Fibroblast of skin of left biceps (primary cell): ENCODE data around the gene OR5A2.
"Not testable (repeated sequence)": the region's sequence is repeated elsewhere in the genome, so short reads cannot be mapped to it uniquely, and the experiment has no call there.

Experiments
- DNase-seq, 2 experiments: peaks; one replicate each; pipeline ENCODE4 v3.0.0-alpha.2; 2013; ENCODE audit warnings: low read depth in 2 of 2

Gene OR5A2

DNA sequence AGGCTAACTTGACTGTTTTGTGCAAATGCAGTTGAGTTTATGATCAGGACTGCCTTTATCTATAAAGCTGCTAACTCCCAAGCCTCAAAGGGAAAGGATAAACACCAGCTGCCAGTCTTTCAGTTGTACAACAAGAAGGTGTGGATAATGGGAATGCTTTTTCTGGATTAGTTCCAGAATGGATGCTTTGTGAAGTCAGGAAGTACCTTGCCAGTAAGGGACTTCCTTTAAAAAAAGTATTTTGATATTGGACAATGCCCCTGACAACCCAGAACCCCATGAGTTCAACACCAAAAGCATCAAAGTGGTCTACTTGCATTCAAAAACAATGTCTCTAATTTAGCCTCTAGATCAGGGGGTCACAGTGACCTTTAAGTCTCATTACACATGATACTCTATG lies 32.0 kb downstream of the OR5A2 start:
- no peak for DNase-seq

DNA sequence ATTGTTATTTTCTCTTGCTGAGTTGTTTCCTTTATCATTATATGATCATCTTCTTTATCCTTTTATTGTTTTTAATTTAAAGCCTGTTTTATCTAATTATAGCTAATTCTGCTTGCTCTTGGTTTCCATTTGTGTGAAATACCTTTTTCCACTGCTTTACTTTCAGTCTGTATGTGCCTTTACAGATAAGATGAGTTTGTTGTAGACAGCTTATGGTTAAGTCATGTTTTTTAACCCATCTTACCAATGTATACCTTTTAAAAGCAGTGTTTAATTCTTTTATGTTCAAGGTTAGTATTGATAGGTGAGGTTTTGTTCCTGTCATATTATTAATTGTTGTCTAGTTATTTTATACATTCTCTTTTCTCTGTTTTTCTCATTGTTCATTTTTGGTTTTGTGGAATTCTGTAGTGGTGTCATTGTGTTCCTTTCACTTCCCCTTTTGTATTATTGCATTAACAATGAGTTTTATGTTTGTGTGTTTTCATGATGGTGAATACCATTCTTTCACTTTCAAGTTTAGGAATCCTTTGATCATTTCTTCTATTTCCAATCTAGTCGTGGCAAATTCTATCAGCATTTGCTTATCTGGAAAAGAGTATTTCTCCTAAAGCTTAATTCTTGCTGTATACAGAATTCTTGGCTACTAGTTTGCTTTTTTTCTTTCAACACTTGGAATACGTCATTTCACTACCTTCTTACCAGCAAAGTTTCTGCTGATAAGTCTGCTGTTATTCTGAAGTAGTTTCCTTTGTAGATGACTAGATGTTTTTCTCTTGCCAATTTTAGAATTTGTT lies 45.8 kb downstream of the OR5A2 start:
- no peak for DNase-seq

DNA sequence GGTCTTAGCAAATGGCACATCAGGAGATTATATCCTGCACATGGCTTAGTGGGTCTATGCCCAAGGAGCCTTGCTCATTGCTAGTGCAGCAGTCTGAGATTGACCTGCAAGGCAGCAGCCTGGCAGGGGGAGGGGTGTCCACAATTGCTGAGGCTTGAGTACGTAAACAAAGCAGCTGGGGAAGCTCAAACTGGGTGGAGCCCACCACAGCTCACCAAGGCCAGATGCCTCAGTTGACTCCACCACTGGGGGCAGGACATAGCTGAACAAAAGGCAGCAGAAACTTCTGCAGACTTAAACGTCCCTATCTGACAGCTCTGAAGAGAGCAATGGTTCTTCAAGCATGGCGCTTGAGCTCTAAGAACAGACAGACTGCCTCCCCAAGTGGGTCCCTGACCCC lies 53.9 kb downstream of the OR5A2 start:
- not testable (repeated sequence) for DNase-seq

DNA sequence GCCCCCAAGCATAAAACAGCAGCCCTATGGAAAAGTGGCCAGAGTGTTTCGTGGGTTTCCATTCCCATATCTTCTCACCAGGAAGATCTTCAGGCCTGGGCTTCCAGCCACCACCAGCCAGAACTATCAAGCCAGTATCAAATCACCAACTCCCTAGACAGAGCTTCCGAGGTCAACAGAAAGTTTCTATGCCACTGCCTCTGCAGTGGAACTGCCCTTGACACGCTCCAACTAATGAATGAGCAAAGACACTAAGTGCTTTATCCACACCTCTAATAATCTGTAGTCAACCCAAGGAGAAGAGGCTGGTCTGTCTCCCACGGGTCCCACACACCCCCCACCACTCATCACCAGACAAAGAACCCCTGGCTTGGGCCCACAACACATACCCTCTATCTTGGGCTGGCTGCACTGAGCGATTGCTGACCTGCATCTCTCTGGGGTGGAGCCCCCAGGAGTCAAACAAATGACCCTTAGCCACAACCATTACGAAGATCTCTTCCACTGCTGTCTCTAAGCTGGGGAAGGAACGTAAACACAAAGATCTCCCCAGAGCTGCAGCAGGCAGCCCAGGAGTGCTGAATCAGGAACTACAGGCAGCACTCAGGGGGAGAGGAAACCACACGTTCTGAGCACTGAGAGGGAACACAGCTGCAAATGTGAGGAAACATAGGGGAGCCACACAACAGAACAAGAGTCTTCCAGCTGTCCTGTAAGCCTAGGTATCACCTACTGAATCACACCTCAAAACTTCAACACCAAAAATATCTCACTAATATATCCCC lies 57.8 kb downstream of the OR5A2 start:
- no peak for DNase-seq
